Measurements from ENCODE around the gene HPCAL1.

HPCAL1 gene

DNA sequence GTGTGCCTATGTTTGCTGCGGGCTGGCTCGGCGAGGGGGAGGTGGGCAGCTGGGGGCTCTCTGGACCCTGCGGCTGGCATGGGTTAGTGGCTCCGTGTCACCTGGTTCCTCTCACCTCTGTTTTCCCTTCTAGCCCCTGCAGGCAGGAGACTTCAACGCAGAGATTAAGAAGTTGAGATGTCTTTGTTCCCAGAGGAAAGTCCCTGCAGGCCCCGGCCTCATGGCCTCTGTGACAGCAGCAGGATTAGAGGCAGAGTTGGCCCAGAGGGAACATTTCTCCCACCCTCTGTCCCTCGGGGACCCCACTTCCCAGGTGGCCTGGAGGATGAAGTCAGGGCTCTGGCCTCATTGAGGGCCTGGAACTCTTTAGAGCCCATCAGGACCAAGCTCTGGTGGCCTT is 56.5 kb downstream of the HPCAL1 start:
- DNase-seq (ENCODE audit: insufficient read length, low spot score) (no peak), FAIRE-seq (no peak)
- TF ChIP-seq, protein P1, sequence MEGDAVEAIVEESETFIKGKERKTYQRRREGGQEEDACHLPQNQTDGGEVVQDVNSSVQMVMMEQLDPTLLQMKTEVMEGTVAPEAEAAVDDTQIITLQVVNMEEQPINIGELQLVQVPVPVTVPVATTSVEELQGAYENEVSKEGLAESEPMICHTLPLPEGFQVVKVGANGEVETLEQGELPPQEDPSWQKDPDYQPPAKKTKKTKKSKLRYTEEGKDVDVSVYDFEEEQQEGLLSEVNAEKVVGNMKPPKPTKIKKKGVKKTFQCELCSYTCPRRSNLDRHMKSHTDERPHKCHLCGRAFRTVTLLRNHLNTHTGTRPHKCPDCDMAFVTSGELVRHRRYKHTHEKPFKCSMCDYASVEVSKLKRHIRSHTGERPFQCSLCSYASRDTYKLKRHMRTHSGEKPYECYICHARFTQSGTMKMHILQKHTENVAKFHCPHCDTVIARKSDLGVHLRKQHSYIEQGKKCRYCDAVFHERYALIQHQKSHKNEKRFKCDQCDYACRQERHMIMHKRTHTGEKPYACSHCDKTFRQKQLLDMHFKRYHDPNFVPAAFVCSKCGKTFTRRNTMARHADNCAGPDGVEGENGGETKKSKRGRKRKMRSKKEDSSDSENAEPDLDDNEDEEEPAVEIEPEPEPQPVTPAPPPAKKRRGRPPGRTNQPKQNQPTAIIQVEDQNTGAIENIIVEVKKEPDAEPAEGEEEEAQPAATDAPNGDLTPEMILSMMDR (IDR thresholded peaks at IDR 0.05; ENCODE audit: insufficient read depth, missing control alignments) = no peak

DNA sequence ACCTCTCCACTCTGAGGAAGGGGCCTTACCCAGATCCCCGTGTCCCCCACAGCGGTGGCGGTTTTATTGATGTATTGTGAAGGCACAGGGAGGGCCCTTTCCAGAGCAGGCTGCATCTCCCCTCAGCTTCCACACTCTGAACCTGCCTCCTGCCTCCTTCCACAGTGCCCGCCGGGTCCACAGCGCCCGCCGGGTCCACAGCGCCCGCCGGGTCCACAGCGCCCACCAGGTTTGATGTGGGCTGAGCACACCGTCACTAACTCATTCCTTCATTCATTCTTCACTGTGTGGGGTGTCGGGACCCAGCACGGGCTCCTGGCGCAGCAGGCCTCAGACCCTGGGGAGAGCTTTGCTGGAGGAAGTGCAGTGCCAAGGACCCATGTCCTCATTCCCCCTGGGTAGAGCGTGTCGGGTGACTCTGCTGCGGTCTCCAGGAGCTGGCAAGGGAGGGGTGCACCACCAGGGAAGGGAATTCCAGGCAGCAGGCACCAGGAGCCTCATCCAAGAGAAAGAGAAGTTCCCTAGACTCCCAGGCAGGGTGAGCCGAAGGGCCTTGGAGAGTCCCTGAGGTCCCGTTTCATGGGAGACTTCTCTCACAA is 57.1 kb downstream of the HPCAL1 start:
- FAIRE-seq = no peak

DNA sequence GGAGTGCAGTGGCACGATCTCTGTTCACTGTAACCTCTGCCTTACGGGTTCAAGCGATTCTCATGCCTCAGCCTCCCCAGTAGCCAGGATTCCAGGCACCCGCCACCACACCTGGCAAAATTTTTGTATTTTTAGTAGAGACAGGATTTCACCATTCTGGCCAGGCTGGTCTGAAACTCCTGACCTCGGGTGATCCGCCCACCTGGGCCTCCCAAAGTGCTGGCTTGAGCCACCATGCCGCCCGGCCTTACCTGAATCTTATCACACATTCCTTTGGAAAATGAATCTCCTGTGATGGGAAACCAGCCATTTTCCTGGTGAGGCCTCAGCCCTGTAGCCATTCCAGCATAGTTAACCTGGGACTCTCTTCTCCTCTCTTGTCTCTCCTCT is 57.8 kb downstream of the HPCAL1 start:
- TF ChIP-seq, protein P1 (IDR thresholded peaks at IDR 0.05; ENCODE audit: insufficient read depth, missing control alignments) = no peak
- FAIRE-seq (no peak), DNase-seq (ENCODE audit: insufficient read length, low spot score) (no peak)

More for the DNA sequence above, 57.1 kb downstream of the HPCAL1 start:
- no peak for DNase-seq (ENCODE audit: insufficient read length, low spot score)
- TF ChIP-seq, protein P1 (IDR thresholded peaks at IDR 0.05; ENCODE audit: insufficient read depth, missing control alignments) = no peak

DNA sequence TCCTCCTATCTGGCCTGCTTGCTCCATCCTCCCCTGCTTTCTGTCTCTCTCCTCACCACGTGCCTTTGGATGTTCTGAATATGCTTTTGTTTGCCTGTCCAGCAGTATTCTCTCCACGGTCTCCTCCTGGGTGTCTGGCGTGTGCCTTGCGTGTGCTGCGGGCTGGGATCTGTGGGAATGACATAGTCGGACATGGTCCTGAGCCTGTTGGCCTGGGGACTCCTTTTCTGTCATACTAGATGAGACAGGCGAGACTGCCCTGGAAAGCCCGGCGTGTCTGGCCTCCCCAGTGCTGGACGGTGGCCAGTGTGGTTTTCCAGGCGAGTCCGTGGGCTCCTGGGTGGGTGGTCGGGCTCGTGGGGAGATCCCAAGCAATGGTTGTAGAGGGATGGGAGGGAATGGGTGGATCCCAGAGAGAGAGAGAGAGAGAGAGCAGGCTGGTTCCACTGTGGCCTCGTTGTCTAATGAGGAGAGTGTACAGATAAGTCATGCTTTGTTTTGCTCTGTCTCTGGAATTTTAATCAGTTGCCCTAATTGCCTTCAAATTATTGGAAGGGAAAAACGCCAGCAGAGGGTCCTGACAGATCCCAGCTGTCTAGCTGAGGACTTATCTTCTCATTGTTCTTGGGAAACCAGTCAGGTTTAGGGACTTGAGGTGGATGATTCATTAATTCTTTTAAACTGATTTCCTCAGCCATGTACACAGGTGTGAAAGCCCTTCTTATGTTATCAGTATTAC is 58.3 kb downstream of the HPCAL1 start:
- no peak for FAIRE-seq
- DNase-seq (ENCODE audit: insufficient read length, low spot score) = peak; percentile 60
- TF ChIP-seq, protein P1 (IDR thresholded peaks at IDR 0.05; ENCODE audit: insufficient read depth, missing control alignments) = no peak

DNA sequence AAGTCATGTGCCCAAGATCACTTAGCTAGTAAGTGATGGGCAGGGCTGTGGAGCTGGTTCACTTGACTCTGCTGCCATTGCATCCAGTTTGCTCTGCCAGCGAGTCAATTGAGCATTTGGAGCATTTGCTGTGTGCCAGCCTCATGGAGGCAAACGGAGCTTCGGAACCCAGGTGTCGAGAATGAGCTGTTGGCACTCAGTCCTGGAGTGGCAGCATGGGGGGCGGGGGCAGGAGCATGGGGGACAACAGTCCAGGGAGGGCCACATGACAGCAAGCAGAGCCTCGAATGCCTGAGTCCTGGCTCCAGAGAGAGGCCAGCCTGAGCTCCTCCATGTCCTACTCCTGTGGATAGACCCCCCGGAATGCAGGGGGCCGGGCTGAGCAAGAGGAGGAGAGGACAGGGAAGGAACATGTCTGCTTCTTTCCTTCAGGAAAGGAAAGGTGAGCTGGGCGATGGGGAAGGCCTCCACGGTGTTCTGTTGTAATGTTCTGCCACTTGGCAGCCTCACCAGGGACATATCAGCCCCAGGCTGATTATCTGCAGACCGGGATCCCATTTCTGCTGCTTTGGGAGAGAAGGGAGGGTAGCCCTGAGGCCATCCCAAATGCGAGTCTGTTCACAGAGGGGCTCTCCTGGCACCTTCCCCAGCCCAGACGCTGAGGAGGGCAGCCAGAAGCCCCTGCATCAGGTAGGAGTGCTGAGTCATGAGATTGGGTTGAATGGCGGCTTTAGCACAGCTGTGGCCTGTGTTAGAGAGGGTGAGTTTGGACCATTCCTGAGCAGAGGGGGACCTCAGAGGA is 59.6 kb downstream of the HPCAL1 start:
- DNase-seq (ENCODE audit: insufficient read length, low spot score) (no peak), FAIRE-seq (no peak)
- TF ChIP-seq, protein P1 (IDR thresholded peaks at IDR 0.05; ENCODE audit: insufficient read depth, missing control alignments) = no peak

DNA sequence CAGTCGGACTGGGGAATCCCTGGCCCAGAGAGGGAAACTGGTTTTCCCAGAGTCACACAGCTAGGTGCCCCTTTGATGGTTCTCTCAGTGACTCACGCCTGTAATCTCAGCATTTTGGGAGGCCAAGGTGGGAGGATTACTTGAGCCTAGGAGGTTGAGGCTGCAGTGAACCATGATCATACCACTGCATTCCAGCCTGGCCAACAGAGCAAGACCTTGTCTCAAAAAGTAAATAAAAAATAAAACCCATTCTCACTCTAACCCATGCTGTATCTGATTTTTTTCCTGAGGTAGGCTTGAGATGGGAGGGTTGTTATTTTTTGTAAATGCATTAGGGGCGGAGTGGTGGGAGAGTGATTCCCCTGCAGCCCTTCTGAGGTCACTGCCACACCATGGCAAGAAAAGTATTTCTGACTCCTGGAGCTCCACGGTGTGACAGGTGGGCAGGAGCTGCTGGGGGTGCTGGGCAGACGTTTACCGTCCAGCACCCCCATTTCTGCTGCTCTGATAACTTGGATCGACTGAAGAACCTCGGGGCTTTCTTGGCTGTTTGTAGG is 60.3 kb downstream of the HPCAL1 start:
- no peak for DNase-seq (ENCODE audit: insufficient read length, low spot score)
- TF ChIP-seq, protein P1 (IDR thresholded peaks at IDR 0.05; ENCODE audit: insufficient read depth, missing control alignments) = no peak
- no peak for FAIRE-seq

Data from D721Med (cell line).